H9 (cell line): ENCODE results near the gene PFDN4. TPM values are rescaled to one million over a fixed set of nuclear protein-coding genes. Genes with fewer than 3 reads are reported as not detected.

Source experiments
- DNase-seq: peaks from one replicate; pipeline ENCODE4 v3.0.0-alpha.2; 2017
- H2AFZ ChIP-seq: one replicate; pipeline ENCODE4 v1.6.1; 2013; ENCODE audit warnings: mild to moderate bottlenecking, low read length, control low read depth, moderate library complexity
- H2AK5ac ChIP-seq: 2 replicates; pipeline ENCODE4 v1.6.1; 2013; ENCODE audit warnings: low read length, control low read depth, mixed read lengths; ENCODE audit not compliant: insufficient read length
- H2BK120ac ChIP-seq: one replicate; pipeline ENCODE4 v1.6.1; 2013; ENCODE audit warnings: low read depth, mild to moderate bottlenecking, low read length, control low read depth, inconsistent platforms; ENCODE audit not compliant: poor library complexity, severe bottlenecking
- H2BK12ac ChIP-seq: 2 replicates; pipeline ENCODE4 v1.6.1; 2013; ENCODE audit warnings: low read length, control low read depth, mixed read lengths, low read depth; ENCODE audit not compliant: insufficient read length
- H2BK15ac ChIP-seq: 2 replicates; pipeline ENCODE4 v1.6.1; 2013; ENCODE audit warnings: low read depth, low read length, control low read depth
- H2BK20ac ChIP-seq: one replicate; pipeline ENCODE4 v1.6.1; 2013; ENCODE audit warnings: low read depth, mild to moderate bottlenecking, low read length, control low read depth, inconsistent platforms; ENCODE audit not compliant: poor library complexity, severe bottlenecking
- H2BK5ac ChIP-seq: 2 replicates; pipeline ENCODE4 v1.6.1; 2013; ENCODE audit warnings: low read length, control low read depth, mixed read lengths; ENCODE audit not compliant: insufficient read length
- H3K14ac ChIP-seq: 2 replicates; pipeline ENCODE4 v1.6.1; 2013; ENCODE audit warnings: low read length, control low read depth; ENCODE audit not compliant: insufficient read depth
- H3K18ac ChIP-seq: 2 replicates; pipeline ENCODE4 v1.6.1; 2013; ENCODE audit warnings: low read depth, mild to moderate bottlenecking, mixed read lengths, low read length, control low read depth; ENCODE audit not compliant: insufficient read length
- H3K23ac ChIP-seq: 2 replicates; pipeline ENCODE4 v1.6.1; 2013; ENCODE audit warnings: low read length, control low read depth, mixed read lengths, low read depth; ENCODE audit not compliant: insufficient read length
- H3K23me2 ChIP-seq: 2 replicates; pipeline ENCODE4 v1.6.1; 2013; ENCODE audit warnings: low read depth, mild to moderate bottlenecking, mixed read lengths, low read length, control low read depth; ENCODE audit not compliant: insufficient read length, poor library complexity, severe bottlenecking
- H3K27ac ChIP-seq: 2 replicates; pipeline ENCODE4 v1.5.1; 2013; ENCODE audit warnings: low read length, control low read depth, mixed read lengths, low read depth; ENCODE audit not compliant: insufficient read length
- H3K27me3 ChIP-seq: 2 replicates; pipeline ENCODE4 v1.6.1; 2013; ENCODE audit warnings: low read length, control low read depth, inconsistent platforms; ENCODE audit not compliant: insufficient read depth
- H3K4ac ChIP-seq: 2 replicates; pipeline ENCODE4 v1.6.1; 2013; ENCODE audit warnings: low read depth, mild to moderate bottlenecking, control low read depth, inconsistent platforms, low read length, moderate library complexity
- H3K4me1 ChIP-seq: 2 replicates; pipeline ENCODE4 v1.6.1; 2013; ENCODE audit warnings: low read length, control low read depth, inconsistent platforms; ENCODE audit not compliant: insufficient read depth
- H3K4me2 ChIP-seq: 2 replicates; pipeline ENCODE4 v1.6.1; 2013; ENCODE audit warnings: low read length, control low read depth, mixed read lengths; ENCODE audit not compliant: insufficient read length, insufficient read depth
- H3K56ac ChIP-seq: 2 replicates; pipeline ENCODE4 v1.6.1; 2013; ENCODE audit warnings: low read depth, mild to moderate bottlenecking, mixed read lengths, low read length, control low read depth; ENCODE audit not compliant: insufficient read length
- H3K79me1 ChIP-seq: 2 replicates; pipeline ENCODE4 v1.6.1; 2013; ENCODE audit warnings: low read depth, mild to moderate bottlenecking, moderate library complexity, low read length, control low read depth, inconsistent platforms; ENCODE audit not compliant: insufficient read depth, poor library complexity, severe bottlenecking
- H3K79me2 ChIP-seq: 2 replicates; pipeline ENCODE4 v1.6.1; 2013; ENCODE audit warnings: low read length, control low read depth, inconsistent platforms; ENCODE audit not compliant: insufficient read depth
- H3K9ac ChIP-seq: 2 replicates; pipeline ENCODE4 v1.6.1; 2013; ENCODE audit warnings: low read length, control low read depth, mixed read lengths; ENCODE audit not compliant: insufficient read length; ENCODE audit errors: extremely low read depth
- H3K9me3 ChIP-seq: one replicate; pipeline ENCODE4 v1.6.1; 2013; ENCODE audit warnings: low read depth, low read length, inconsistent platforms; ENCODE audit not compliant: control insufficient read depth
- H3T11ph ChIP-seq: one replicate; pipeline ENCODE4 v1.6.1; 2013; ENCODE audit warnings: mild to moderate bottlenecking, low read length, control low read depth, inconsistent platforms
- H4K20me1 ChIP-seq: one replicate; pipeline ENCODE4 v1.6.1; 2013; ENCODE audit not compliant: control insufficient read depth, insufficient read length, insufficient read depth
- H4K5ac ChIP-seq: 2 replicates; pipeline ENCODE4 v1.6.1; 2013; ENCODE audit warnings: low read depth, mild to moderate bottlenecking, mixed read lengths, low read length, control low read depth; ENCODE audit not compliant: insufficient read length
- H4K8ac ChIP-seq: replicated peaks from 2 replicates; pipeline ENCODE4 v1.6.1; 2013; ENCODE audit warnings: low read length, control low read depth, mixed read lengths, low read depth; ENCODE audit not compliant: insufficient read length
- H4K91ac ChIP-seq: 2 replicates; pipeline ENCODE4 v1.6.1; 2013; ENCODE audit warnings: low read depth, mild to moderate bottlenecking, moderate library complexity, mixed read lengths, low read length, control low read depth; ENCODE audit not compliant: insufficient read length
- H3K27ac Mint-ChIP-seq, 3 experiments: 2 replicates in 2 of 3; 3 replicates in 1 of 3; pipeline ENCODE4 v1.8.0; 2020 to 2021; ENCODE audit warnings: mixed read lengths in 3 of 3, mild to moderate bottlenecking in 1 of 3, moderate library complexity in 1 of 3
- H3K27me3 Mint-ChIP-seq: 2 replicates; pipeline ENCODE4 v1.8.0; 2021; ENCODE audit warnings: low read depth, mild to moderate bottlenecking, moderate library complexity, mixed read lengths
- H3K36me3 Mint-ChIP-seq, 3 experiments: 2 replicates in 2 of 3; 3 replicates in 1 of 3; pipeline ENCODE4 v1.8.0; 2020 to 2021; ENCODE audit warnings: low read depth in 3 of 3, mixed read lengths in 3 of 3; ENCODE audit not compliant: insufficient read depth in 1 of 3
- H3K4me1 Mint-ChIP-seq, 2 experiments: 2 replicates each; pipeline ENCODE4 v1.8.0; 2020; ENCODE audit warnings: mixed read lengths in 2 of 2
- H3K4me3 Mint-ChIP-seq, 2 experiments: 2 replicates in 1 of 2; 3 replicates in 1 of 2; pipeline ENCODE4 v1.8.0; 2020 to 2021; ENCODE audit warnings: mild to moderate bottlenecking in 2 of 2, mixed read lengths in 2 of 2, moderate library complexity in 1 of 2
- H3K9me3 Mint-ChIP-seq, 2 experiments: 2 replicates in 1 of 2; 3 replicates in 1 of 2; pipeline ENCODE4 v1.8.0; 2020; ENCODE audit warnings: mild to moderate bottlenecking in 2 of 2, mixed read lengths in 2 of 2, moderate library complexity in 1 of 2
- WGBS: extraction: QIAGEN DNeasy Blood & Tissue Kit; methylation state at CpG from one replicate; pipeline ENCODE4 v1.1.7; 2013; ENCODE audit warnings: missing lambda C conversion rate, low lambda C conversion rate, mixed read lengths; ENCODE audit not compliant: insufficient read length; ENCODE audit errors: extremely low coverage; 5-methylcytosine and 5-hydroxymethylcytosine counted together
- total RNA-seq: library from RNA; stranded (reverse); gene quantifications from 2 replicates; pipeline ENCODE4 v1.2.1, GENCODE V29; 2021
- TF ChIP-seq, protein P1 (sequence below): fragments of 200-600 bp; sonication (generic); conservative IDR thresholded peaks from 3 replicates; pipeline ENCODE4 v1.8.0; 2021; ENCODE audit warnings: antibody characterized with exemption, mild to moderate bottlenecking

The PFDN4 gene
- total RNA-seq, 1 experiment from 2014 or later = 73.6 TPM

DNA sequence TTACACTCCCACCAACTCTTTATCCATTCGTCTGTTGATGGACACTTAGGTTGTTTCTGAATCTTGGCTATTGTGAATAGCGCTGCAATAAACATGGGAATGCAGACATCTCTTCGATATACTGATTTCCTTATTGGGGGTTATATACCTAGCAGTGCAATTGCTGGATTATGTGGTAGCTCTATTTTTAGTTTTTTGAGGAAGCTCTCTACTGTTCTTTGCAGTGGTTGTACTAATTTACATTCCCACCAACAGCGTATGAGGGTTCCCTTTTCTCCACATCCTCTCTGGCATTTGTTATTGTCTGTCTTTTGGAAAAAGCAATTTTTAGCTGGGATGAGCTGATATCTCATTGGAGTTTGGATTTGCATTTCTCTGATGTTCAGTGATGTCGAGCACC is 4.6 kb upstream of the PFDN4 start:
- H3K4me1 Mint-ChIP-seq = peaks cover 7 to 9% of the 10 kb centered on the region in 2 experiments
- Histone ChIP-seq H4K20me1 (no peaks in the 10 kb centered on the region), H4K8ac (no peak overlapping the region), H4K5ac (no peak overlapping the region), H3K4me2 (no peak overlapping the region), H3K27me3 (no peaks in the 10 kb centered on the region), H3K27ac (no peak overlapping the region), H2AFZ (no peak overlapping the region), H2BK12ac (no peak overlapping the region), H3K9ac (no peak overlapping the region), H4K91ac (no peak overlapping the region), H3K79me1 (no peaks in the 10 kb centered on the region), H3K4ac (no peak overlapping the region), H3K23me2 (no peaks in the 10 kb centered on the region), H2AK5ac (no peak overlapping the region), H3K9me3 (no peaks in the 10 kb centered on the region), H2BK20ac (no peak overlapping the region), H2BK15ac (no peak overlapping the region), H3K56ac (no peak overlapping the region), H3K79me2 (no peaks in the 10 kb centered on the region; the same call in 1 of the 2 replicates), H2BK120ac (no peak overlapping the region), H3K18ac (no peak overlapping the region), H3K14ac (no peak overlapping the region), H3K23ac (no peak overlapping the region), H2BK5ac (no peak overlapping the region), H3T11ph (no peak overlapping the region), H3K4me1 (no peaks in the 10 kb centered on the region)
- TF ChIP-seq, protein P1, sequence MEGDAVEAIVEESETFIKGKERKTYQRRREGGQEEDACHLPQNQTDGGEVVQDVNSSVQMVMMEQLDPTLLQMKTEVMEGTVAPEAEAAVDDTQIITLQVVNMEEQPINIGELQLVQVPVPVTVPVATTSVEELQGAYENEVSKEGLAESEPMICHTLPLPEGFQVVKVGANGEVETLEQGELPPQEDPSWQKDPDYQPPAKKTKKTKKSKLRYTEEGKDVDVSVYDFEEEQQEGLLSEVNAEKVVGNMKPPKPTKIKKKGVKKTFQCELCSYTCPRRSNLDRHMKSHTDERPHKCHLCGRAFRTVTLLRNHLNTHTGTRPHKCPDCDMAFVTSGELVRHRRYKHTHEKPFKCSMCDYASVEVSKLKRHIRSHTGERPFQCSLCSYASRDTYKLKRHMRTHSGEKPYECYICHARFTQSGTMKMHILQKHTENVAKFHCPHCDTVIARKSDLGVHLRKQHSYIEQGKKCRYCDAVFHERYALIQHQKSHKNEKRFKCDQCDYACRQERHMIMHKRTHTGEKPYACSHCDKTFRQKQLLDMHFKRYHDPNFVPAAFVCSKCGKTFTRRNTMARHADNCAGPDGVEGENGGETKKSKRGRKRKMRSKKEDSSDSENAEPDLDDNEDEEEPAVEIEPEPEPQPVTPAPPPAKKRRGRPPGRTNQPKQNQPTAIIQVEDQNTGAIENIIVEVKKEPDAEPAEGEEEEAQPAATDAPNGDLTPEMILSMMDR = no peak
- H3K27me3 Mint-ChIP-seq = no peaks in the 10 kb centered on the region; the same call in 1 of the 2 replicates
- no peak overlapping the region for H3K4me3 Mint-ChIP-seq
- H3K36me3 Mint-ChIP-seq = no peaks in the 10 kb centered on the region
- WGBS = no CpG with 5 or more reads among the region's 5 CpGs
- DNase-seq = no peak
- H3K9me3 Mint-ChIP-seq = no peaks in the 10 kb centered on the region
- no peak overlapping the region for H3K27ac Mint-ChIP-seq
